DND-41 (cell line): ENCODE results near the gene ZSCAN10.
"Not testable (repeated sequence)": the region's sequence is repeated elsewhere in the genome, so short reads cannot be mapped to it uniquely, and the experiment has no call there.

Experiments used
- CTCF ChIP-seq: IDR thresholded peaks from 2 replicates; pipeline ENCODE4 v1.5.1; 2012; ENCODE audit warnings: borderline replicate concordance, low read length, moderate library complexity, mild to moderate bottlenecking; ENCODE audit not compliant: poor library complexity, severe bottlenecking; ENCODE audit errors: extremely low read depth
- EZH2 ChIP-seq: IDR thresholded peaks from 3 replicates; pipeline ENCODE4 v1.6.1; 2012; ENCODE audit warnings: borderline replicate concordance, low read depth, mild to moderate bottlenecking, moderate library complexity, low read length, inconsistent platforms; ENCODE audit not compliant: severe bottlenecking

- TF ChIP-seq CTCF, EZH2: not testable (repeated sequence)
These were observed 46.3 kb downstream of the ZSCAN10 start for GRCh38 chr16:3052571-3053329.
